H9 (cell line): ENCODE data around the gene TLK2. TPM values are rescaled to one million over a fixed set of nuclear protein-coding genes. Genes with fewer than 3 reads are reported as not detected.

Experiments used
- DNase-seq: peaks from one replicate; pipeline ENCODE4 v3.0.0-alpha.2; 2017
- H2AFZ ChIP-seq: one replicate; pipeline ENCODE4 v1.6.1; 2013; ENCODE audit warnings: mild to moderate bottlenecking, low read length, control low read depth, moderate library complexity
- H2AK5ac ChIP-seq: 2 replicates; pipeline ENCODE4 v1.6.1; 2013; ENCODE audit warnings: low read length, control low read depth, mixed read lengths; ENCODE audit not compliant: insufficient read length
- H2BK120ac ChIP-seq: one replicate; pipeline ENCODE4 v1.6.1; 2013; ENCODE audit warnings: low read depth, mild to moderate bottlenecking, low read length, control low read depth, inconsistent platforms; ENCODE audit not compliant: poor library complexity, severe bottlenecking
- H2BK12ac ChIP-seq: 2 replicates; pipeline ENCODE4 v1.6.1; 2013; ENCODE audit warnings: low read length, control low read depth, mixed read lengths, low read depth; ENCODE audit not compliant: insufficient read length
- H2BK15ac ChIP-seq: 2 replicates; pipeline ENCODE4 v1.6.1; 2013; ENCODE audit warnings: low read depth, low read length, control low read depth
- H2BK20ac ChIP-seq: one replicate; pipeline ENCODE4 v1.6.1; 2013; ENCODE audit warnings: low read depth, mild to moderate bottlenecking, low read length, control low read depth, inconsistent platforms; ENCODE audit not compliant: poor library complexity, severe bottlenecking
- H2BK5ac ChIP-seq: 2 replicates; pipeline ENCODE4 v1.6.1; 2013; ENCODE audit warnings: low read length, control low read depth, mixed read lengths; ENCODE audit not compliant: insufficient read length
- H3K14ac ChIP-seq: 2 replicates; pipeline ENCODE4 v1.6.1; 2013; ENCODE audit warnings: low read length, control low read depth; ENCODE audit not compliant: insufficient read depth
- H3K18ac ChIP-seq: 2 replicates; pipeline ENCODE4 v1.6.1; 2013; ENCODE audit warnings: low read depth, mild to moderate bottlenecking, mixed read lengths, low read length, control low read depth; ENCODE audit not compliant: insufficient read length
- H3K23ac ChIP-seq: 2 replicates; pipeline ENCODE4 v1.6.1; 2013; ENCODE audit warnings: low read length, control low read depth, mixed read lengths, low read depth; ENCODE audit not compliant: insufficient read length
- H3K23me2 ChIP-seq: 2 replicates; pipeline ENCODE4 v1.6.1; 2013; ENCODE audit warnings: low read depth, mild to moderate bottlenecking, mixed read lengths, low read length, control low read depth; ENCODE audit not compliant: insufficient read length, poor library complexity, severe bottlenecking
- H3K27ac ChIP-seq: 2 replicates; pipeline ENCODE4 v1.5.1; 2013; ENCODE audit warnings: low read length, control low read depth, mixed read lengths, low read depth; ENCODE audit not compliant: insufficient read length
- H3K27me3 ChIP-seq: 2 replicates; pipeline ENCODE4 v1.6.1; 2013; ENCODE audit warnings: low read length, control low read depth, inconsistent platforms; ENCODE audit not compliant: insufficient read depth
- H3K4ac ChIP-seq: 2 replicates; pipeline ENCODE4 v1.6.1; 2013; ENCODE audit warnings: low read depth, mild to moderate bottlenecking, control low read depth, inconsistent platforms, low read length, moderate library complexity
- H3K4me1 ChIP-seq: 2 replicates; pipeline ENCODE4 v1.6.1; 2013; ENCODE audit warnings: low read length, control low read depth, inconsistent platforms; ENCODE audit not compliant: insufficient read depth
- H3K4me2 ChIP-seq: 2 replicates; pipeline ENCODE4 v1.6.1; 2013; ENCODE audit warnings: low read length, control low read depth, mixed read lengths; ENCODE audit not compliant: insufficient read length, insufficient read depth
- H3K56ac ChIP-seq: 2 replicates; pipeline ENCODE4 v1.6.1; 2013; ENCODE audit warnings: low read depth, mild to moderate bottlenecking, mixed read lengths, low read length, control low read depth; ENCODE audit not compliant: insufficient read length
- H3K79me1 ChIP-seq: 2 replicates; pipeline ENCODE4 v1.6.1; 2013; ENCODE audit warnings: low read depth, mild to moderate bottlenecking, moderate library complexity, low read length, control low read depth, inconsistent platforms; ENCODE audit not compliant: insufficient read depth, poor library complexity, severe bottlenecking
- H3K79me2 ChIP-seq: 2 replicates; pipeline ENCODE4 v1.6.1; 2013; ENCODE audit warnings: low read length, control low read depth, inconsistent platforms; ENCODE audit not compliant: insufficient read depth
- H3K9ac ChIP-seq: 2 replicates; pipeline ENCODE4 v1.6.1; 2013; ENCODE audit warnings: low read length, control low read depth, mixed read lengths; ENCODE audit not compliant: insufficient read length; ENCODE audit errors: extremely low read depth
- H3K9me3 ChIP-seq: one replicate; pipeline ENCODE4 v1.6.1; 2013; ENCODE audit warnings: low read depth, low read length, inconsistent platforms; ENCODE audit not compliant: control insufficient read depth
- H3T11ph ChIP-seq: one replicate; pipeline ENCODE4 v1.6.1; 2013; ENCODE audit warnings: mild to moderate bottlenecking, low read length, control low read depth, inconsistent platforms
- H4K20me1 ChIP-seq: one replicate; pipeline ENCODE4 v1.6.1; 2013; ENCODE audit not compliant: control insufficient read depth, insufficient read length, insufficient read depth
- H4K5ac ChIP-seq: 2 replicates; pipeline ENCODE4 v1.6.1; 2013; ENCODE audit warnings: low read depth, mild to moderate bottlenecking, mixed read lengths, low read length, control low read depth; ENCODE audit not compliant: insufficient read length
- H4K8ac ChIP-seq: replicated peaks from 2 replicates; pipeline ENCODE4 v1.6.1; 2013; ENCODE audit warnings: low read length, control low read depth, mixed read lengths, low read depth; ENCODE audit not compliant: insufficient read length
- H4K91ac ChIP-seq: 2 replicates; pipeline ENCODE4 v1.6.1; 2013; ENCODE audit warnings: low read depth, mild to moderate bottlenecking, moderate library complexity, mixed read lengths, low read length, control low read depth; ENCODE audit not compliant: insufficient read length
- H3K27ac Mint-ChIP-seq, 3 experiments: 2 replicates in 2 of 3; 3 replicates in 1 of 3; pipeline ENCODE4 v1.8.0; 2020 to 2021; ENCODE audit warnings: mixed read lengths in 3 of 3, mild to moderate bottlenecking in 1 of 3, moderate library complexity in 1 of 3
- H3K27me3 Mint-ChIP-seq: 2 replicates; pipeline ENCODE4 v1.8.0; 2021; ENCODE audit warnings: low read depth, mild to moderate bottlenecking, moderate library complexity, mixed read lengths
- H3K36me3 Mint-ChIP-seq, 3 experiments: 2 replicates in 2 of 3; 3 replicates in 1 of 3; pipeline ENCODE4 v1.8.0; 2020 to 2021; ENCODE audit warnings: low read depth in 3 of 3, mixed read lengths in 3 of 3; ENCODE audit not compliant: insufficient read depth in 1 of 3
- H3K4me1 Mint-ChIP-seq, 2 experiments: 2 replicates each; pipeline ENCODE4 v1.8.0; 2020; ENCODE audit warnings: mixed read lengths in 2 of 2
- H3K4me3 Mint-ChIP-seq, 2 experiments: 2 replicates in 1 of 2; 3 replicates in 1 of 2; pipeline ENCODE4 v1.8.0; 2020 to 2021; ENCODE audit warnings: mild to moderate bottlenecking in 2 of 2, mixed read lengths in 2 of 2, moderate library complexity in 1 of 2
- H3K9me3 Mint-ChIP-seq, 2 experiments: 2 replicates in 1 of 2; 3 replicates in 1 of 2; pipeline ENCODE4 v1.8.0; 2020; ENCODE audit warnings: mild to moderate bottlenecking in 2 of 2, mixed read lengths in 2 of 2, moderate library complexity in 1 of 2
- CTCF ChIP-seq: fragments of 200-600 bp; sonication (generic); conservative IDR thresholded peaks from 3 replicates; pipeline ENCODE4 v1.8.0; 2021; ENCODE audit warnings: antibody characterized with exemption, mild to moderate bottlenecking
- WGBS: extraction: QIAGEN DNeasy Blood & Tissue Kit; methylation state at CpG from one replicate; pipeline ENCODE4 v1.1.7; 2013; ENCODE audit warnings: missing lambda C conversion rate, low lambda C conversion rate, mixed read lengths; ENCODE audit not compliant: insufficient read length; ENCODE audit errors: extremely low coverage; 5-methylcytosine and 5-hydroxymethylcytosine counted together
- total RNA-seq: library from RNA; stranded (reverse); gene quantifications from 2 replicates; pipeline ENCODE4 v1.2.1, GENCODE V29; 2021

The TLK2 gene
- total RNA-seq, 1 experiment from 2014 or later = 63.7 TPM

DNA sequence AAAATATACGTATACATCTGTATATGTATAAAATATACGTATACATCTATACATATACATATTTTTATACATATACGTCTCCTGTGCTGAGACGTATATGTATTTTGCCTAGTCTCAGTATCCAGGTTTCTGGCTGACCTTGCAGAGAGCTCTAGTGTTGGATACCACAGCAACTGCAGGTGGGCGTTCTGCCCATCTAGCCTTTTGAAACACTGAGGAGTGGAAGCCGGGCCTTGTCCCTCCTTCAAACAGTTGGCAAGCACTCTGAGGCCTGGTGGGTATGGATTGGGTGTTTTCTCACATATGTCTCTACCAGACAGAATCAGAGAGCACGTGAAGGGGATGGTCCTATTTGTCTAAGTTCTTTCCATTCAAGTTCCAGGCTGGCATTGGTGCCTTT lies 109.5 kb downstream of the TLK2 start:
- no peak for DNase-seq
- Histone ChIP-seq H4K8ac (no peak overlapping the region), H2BK15ac (no peak overlapping the region), H3K23me2 (no peaks in the 10 kb centered on the region), H3T11ph (no peak overlapping the region), H3K4me1 (no peaks in the 10 kb centered on the region), H3K56ac (no peak overlapping the region), H3K4me2 (no peak overlapping the region), H2BK120ac (no peak overlapping the region), H4K5ac (no peak overlapping the region), H3K23ac (no peak overlapping the region), H3K27me3 (no peaks in the 10 kb centered on the region), H4K20me1 (no peaks in the 10 kb centered on the region), H3K79me2 (no peaks in the 10 kb centered on the region), H3K27ac (no peak overlapping the region), H2AFZ (no peak overlapping the region), H3K9me3 (no peaks in the 10 kb centered on the region), H4K91ac (no peak overlapping the region), H3K18ac (no peak overlapping the region), H2AK5ac (no peak overlapping the region), H2BK20ac (no peak overlapping the region), H3K79me1 (no peaks in the 10 kb centered on the region), H2BK12ac (no peak overlapping the region), H3K9ac (no peak overlapping the region), H2BK5ac (no peak overlapping the region), H3K4ac (no peak overlapping the region), H3K14ac (no peak overlapping the region)
- no peak for TF ChIP-seq CTCF
- Mint-ChIP-seq H3K36me3 (peaks cover 5 to 51% (median 42%) of the 10 kb centered on the region in 3 experiments; a peak in 5 of 7 replicates), H3K4me1 (no peaks in the 10 kb centered on the region), H3K4me3 (no peak overlapping the region), H3K9me3 (no peaks in the 10 kb centered on the region), H3K27me3 (no peaks in the 10 kb centered on the region), H3K27ac (peak overlapping the region in 2 of 3 experiments; percentile 8 to 69; a peak in 3 of 7 replicates)
- no CpG with 5 or more reads among the region's 7 CpGs for WGBS
